NOMO-1 treated with DMSO at 0.1 percent for 48 hours (cell line): ENCODE measurements around the gene WRNIP1.
A peak's percentile ranks its signal among the peaks of the same experiment; 100 is the strongest.

Source experiments
- DNase-seq: peaks from one replicate; lab custom pipeline; 2025; ENCODE audit not compliant: unreplicated experiment; lab: John Stamatoyannopoulos, UW

The WRNIP1 gene

GRCh38 chr6:2740581-2740980 is 24.6 kb upstream of the WRNIP1 start:
- DNase-seq: peak; percentile 10

- DNase-seq: no peak
Measured at GRCh38 chr6:2741756-2742155, 23.4 kb upstream of the WRNIP1 start.

GRCh38 chr6:2743280-2744208 is 21.6 kb upstream of the WRNIP1 start:
- DNase-seq: no peak

DNA sequence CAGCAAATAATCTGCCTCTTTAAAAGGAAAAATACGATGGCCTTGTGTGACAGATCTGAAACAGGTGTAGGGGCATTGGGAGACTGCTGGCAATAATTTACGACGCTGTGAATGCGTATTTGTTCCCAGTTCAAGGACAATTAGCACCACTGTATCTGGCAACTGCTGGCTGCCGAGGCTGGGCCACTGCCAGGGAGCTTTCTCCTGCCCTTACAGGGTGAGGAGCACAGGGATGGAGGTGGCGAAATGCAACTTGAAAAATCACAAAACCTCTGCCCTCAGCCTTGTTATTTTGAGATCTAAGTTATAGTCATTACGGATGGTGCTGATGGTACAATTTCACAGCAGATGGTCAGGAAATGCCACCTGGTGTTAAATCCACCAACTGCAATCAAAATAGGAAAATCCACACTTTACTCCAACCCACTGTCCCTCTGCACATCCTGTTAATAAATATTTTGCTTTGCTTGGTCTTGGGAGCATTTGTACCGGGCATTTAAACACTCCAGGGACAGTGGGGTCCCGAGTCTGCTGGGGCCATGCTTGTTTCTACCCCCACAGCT is 20.9 kb upstream of the WRNIP1 start:
- DNase-seq: no peak

DNA sequence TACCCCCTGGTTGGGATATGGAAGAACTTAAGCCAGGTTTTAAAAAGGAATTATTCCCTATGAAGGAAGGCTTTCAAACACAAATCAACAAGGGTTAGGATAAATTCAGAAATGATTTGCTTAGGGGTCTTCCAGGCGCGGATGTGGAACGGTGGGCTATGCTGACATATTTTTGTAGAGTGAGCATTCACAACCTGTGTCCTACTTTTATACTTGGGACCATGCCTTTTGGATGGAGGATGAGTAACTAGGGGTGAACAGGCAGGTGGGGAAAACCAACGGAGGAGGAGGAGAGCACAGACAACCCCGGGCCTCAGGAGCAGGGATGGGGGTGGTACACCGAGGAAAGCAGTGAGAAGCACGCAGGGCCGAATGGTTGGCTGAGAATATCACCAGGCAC is 20.4 kb upstream of the WRNIP1 start:
- no peak for DNase-seq

- DNase-seq: peak; percentile 61
Measured at GRCh38 chr6:2745246-2745645, 19.9 kb upstream of the WRNIP1 start.

DNA sequence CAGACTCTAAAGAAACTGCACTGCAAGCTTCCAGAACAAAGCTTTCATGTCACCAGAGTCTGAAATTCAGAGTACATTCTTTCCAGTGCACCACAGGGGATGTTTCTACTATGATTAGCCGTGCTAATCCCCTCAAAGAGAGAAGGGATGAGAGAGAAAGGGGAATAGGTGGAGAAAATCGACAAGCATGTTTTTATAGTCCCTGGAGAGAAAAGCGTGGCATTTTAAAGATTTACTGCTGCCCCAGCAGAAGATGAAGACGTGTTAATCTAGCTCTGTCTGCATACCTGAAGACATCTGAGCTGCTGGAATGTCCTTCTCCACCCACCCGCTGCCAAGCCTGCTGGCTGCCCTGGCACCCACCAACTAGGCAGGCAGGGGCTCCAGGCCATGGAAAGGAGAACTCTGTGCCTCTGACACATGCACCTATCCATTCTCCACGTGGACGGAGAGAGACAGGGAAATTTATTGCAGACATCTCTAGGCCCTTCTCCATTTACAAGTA is 18.6 kb upstream of the WRNIP1 start:
- DNase-seq: no peak

GRCh38 chr6:2748183-2748582 is 17.0 kb upstream of the WRNIP1 start:
- no peak for DNase-seq

- DNase-seq: peak; percentile 73
Measured at GRCh38 chr6:2749969-2750600, 15.1 kb upstream of the WRNIP1 start.

DNA sequence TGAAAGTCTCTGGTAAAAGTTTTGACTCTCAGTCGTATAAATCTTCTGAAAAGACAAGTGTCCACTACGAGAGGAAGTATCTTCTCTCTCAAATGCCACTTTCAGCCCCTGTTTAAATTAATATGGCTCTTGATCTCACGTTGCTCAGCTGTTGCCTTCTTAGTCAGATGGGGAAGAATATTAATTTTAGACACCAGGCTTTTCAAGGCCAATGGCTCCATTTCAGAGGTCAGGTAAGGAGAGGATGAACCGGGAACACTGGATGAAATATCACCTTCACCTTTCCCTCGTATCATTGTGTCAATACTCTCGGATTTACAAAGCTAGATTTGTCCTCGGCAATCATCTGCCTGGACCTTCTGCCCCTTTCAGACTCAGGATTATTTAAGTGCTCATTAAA is 14.4 kb upstream of the WRNIP1 start, which contains the start of gene MYLK4:
Gene MYLK4, minus strand, starts transcription at position 91 of the 400 bp plus-strand sequence. CDS start 1,628 bp downstream, outside the sequence.
- DNase-seq: no peak

DNA sequence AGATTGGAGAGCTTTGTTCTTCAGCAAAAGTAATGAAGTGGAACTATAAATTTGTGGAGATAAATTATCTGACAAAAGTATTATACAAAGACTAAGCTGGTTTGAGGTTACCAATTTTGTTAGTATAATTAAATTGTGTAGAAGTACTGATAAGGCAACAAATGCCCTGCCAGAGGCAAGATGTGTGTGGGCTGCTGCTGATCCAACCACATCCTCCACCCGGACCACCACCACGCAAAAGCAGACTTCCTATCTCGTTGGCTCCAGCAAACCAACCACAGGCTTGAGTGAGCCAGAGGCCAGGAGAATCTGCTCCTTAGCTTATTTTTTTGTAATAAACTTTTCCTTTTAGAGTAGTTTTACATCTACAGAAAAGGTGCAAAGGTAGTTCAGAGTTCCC is 13.3 kb upstream of the WRNIP1 start:
- DNase-seq: no peak

GRCh38 chr6:2752477-2753109 is 12.6 kb upstream of the WRNIP1 start:
- no peak for DNase-seq

- DNase-seq: no peak
Measured at GRCh38 chr6:2753110-2753489, 12.1 kb upstream of the WRNIP1 start.

GRCh38 chr6:2753743-2754142 is 11.4 kb upstream of the WRNIP1 start:
- no peak for DNase-seq

GRCh38 chr6:2754393-2754792 is 10.8 kb upstream of the WRNIP1 start:
- no peak for DNase-seq

- DNase-seq: no peak
Measured at GRCh38 chr6:2754911-2755310, 10.3 kb upstream of the WRNIP1 start.

GRCh38 chr6:2755456-2755855 is 9.7 kb upstream of the WRNIP1 start:
- DNase-seq: no peak

GRCh38 chr6:2756241-2756640 is 9.0 kb upstream of the WRNIP1 start:
- peak; percentile 39 for DNase-seq

- DNase-seq: no peak
Measured at GRCh38 chr6:2756687-2757224, 8.4 kb upstream of the WRNIP1 start.

DNA sequence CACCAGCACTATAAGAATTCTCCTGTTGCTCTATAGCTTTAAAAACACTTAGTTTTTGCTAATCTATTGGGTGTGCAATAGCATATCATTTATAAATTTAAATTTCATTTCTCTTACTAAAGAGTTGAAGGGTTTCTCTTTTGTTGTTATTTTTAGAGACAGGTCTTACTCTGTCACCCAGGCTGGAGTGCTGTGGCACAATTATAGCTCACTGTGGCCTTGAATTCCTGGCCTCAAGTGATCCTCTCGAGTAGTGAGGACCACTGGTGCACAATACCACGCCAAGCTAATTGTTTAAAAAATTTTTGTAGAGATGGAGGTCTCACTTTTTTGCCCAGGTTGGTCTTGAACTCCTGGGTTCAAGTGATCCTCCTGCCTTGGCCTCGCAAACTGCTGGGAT is 6.2 kb upstream of the WRNIP1 start:
- no peak for DNase-seq
